HG03196 (cell line): Measurements from ENCODE around the gene HDAC7.

ENCODE experiments used
- ATAC-seq: cut with Tn5 transposase; IDR thresholded peaks from one replicate; pipeline ENCODE4 v1.9.1; 2021; ENCODE audit not compliant: unreplicated experiment

Gene HDAC7

GRCh38 chr12:47779943-47780504, 39.7 kb downstream of the HDAC7 start:
- no peak for ATAC-seq

- peak; percentile 83 for ATAC-seq
Measured at GRCh38 chr12:47779301-47779942, 40.3 kb downstream of the HDAC7 start.

- ATAC-seq, result no peak
Measured at GRCh38 chr12:47778881-47779280, 40.8 kb downstream of the HDAC7 start.

GRCh38 chr12:47777741-47778558, 41.8 kb downstream of the HDAC7 start:
- ATAC-seq, result no peak

GRCh38 chr12:47777151-47777550, 42.6 kb downstream of the HDAC7 start:
- ATAC-seq, result no peak

GRCh38 chr12:47776471-47777143, 43.1 kb downstream of the HDAC7 start:
- no peak for ATAC-seq

- no peak for ATAC-seq
Measured at GRCh38 chr12:47775100-47775911, 44.4 kb downstream of the HDAC7 start.

GRCh38 chr12:47774663-47775062, 45.0 kb downstream of the HDAC7 start:
- ATAC-seq, result no peak

GRCh38 chr12:47773858-47774580, 45.7 kb downstream of the HDAC7 start:
- ATAC-seq, result no peak

- peak; percentile 77 for ATAC-seq
Measured at GRCh38 chr12:47773062-47773857, 46.4 kb downstream of the HDAC7 start, which contains the start of gene SLC48A1. TSS of gene SLC48A1 (plus strand) at chr12:47773238. CDS start at chr12:47773305, 67 bp downstream.

- no peak for ATAC-seq
Measured at GRCh38 chr12:47772738-47773061, 47.0 kb downstream of the HDAC7 start.

- ATAC-seq, result no peak
Measured at GRCh38 chr12:47772094-47772660, 47.5 kb downstream of the HDAC7 start.

- no peak for ATAC-seq
Measured at GRCh38 chr12:47771304-47771703, 48.4 kb downstream of the HDAC7 start.

GRCh38 chr12:47770086-47770726, 49.5 kb downstream of the HDAC7 start:
- no peak for ATAC-seq

GRCh38 chr12:47769234-47770085, 50.2 kb downstream of the HDAC7 start:
- no peak for ATAC-seq

GRCh38 chr12:47768323-47768811, 51.3 kb downstream of the HDAC7 start:
- ATAC-seq, result no peak

GRCh38 chr12:47767216-47767724, 52.4 kb downstream of the HDAC7 start:
- no peak for ATAC-seq
